ENCODE measurements around the gene INCA1. TPM values are rescaled to one million over a fixed set of nuclear protein-coding genes. Genes with fewer than 3 reads are reported as not detected.

Gene INCA1
- total and polyA plus RNA-seq, 2 of the 13 experiments (the other 11 are each of a cell fraction or from before 2014, with no cell fraction given): 0.93 to 2.6 TPM

- TF ChIP-seq NR2F1 (CRISPR knock-in tag; IDR thresholded peaks at IDR 0.05) (0 out of 4 replicates have a peak, but pooled peaks of 1 of the 2 experiments have one; percentile 6), GATAD2A (CRISPR knock-in tag; IDR thresholded peaks at IDR 0.05) (0 out of 2 replicates have a peak, but pooled peaks have one; percentile 33), EP300 (IDR thresholded peaks at IDR 0.05; ENCODE audit: low read depth in 2 of 2, low read length in 2 of 2) (0 out of 4 replicates have a peak, but pooled peaks of 1 of the 2 experiments have one; percentile 3), EP300 (CRISPR knock-in tag; IDR thresholded peaks at IDR 0.05; ENCODE audit: borderline replicate concordance) (no peak), CEBPG (CRISPR knock-in tag; IDR thresholded peaks at IDR 0.05) (peak; percentile 54), ZBTB7A (CRISPR knock-in tag; IDR thresholded peaks at IDR 0.05) (peak; percentile 73; the same call in 1 of the 2 replicates), ZNF629 (CRISPR knock-in tag; conservative IDR thresholded peaks at IDR 0.05) (peak; percentile 38; the same call in 1 of the 2 replicates), NFKB2 (CRISPR knock-in tag; IDR thresholded peaks at IDR 0.05; ENCODE audit: borderline replicate concordance) (peak; percentile 49; the same call in 1 of the 2 replicates), POLR2AphosphoS5 (IDR thresholded peaks at IDR 0.05; ENCODE audit: low read depth, low read length) (peak; percentile 42; the same call in 1 of the 2 replicates), ZNF772 (CRISPR knock-in tag; IDR thresholded peaks at IDR 0.05) (0 out of 2 replicates have a peak, but pooled peaks have one; percentile 65), HDAC1 (CRISPR knock-in tag; IDR thresholded peaks at IDR 0.05) (0 out of 2 replicates have a peak, but pooled peaks have one; percentile 45), KAT8 (CRISPR knock-in tag; IDR thresholded peaks at IDR 0.05) (no peak), SNRNP70 (IDR thresholded peaks at IDR 0.05; ENCODE audit: low read depth, low read length) (no peak), HNF4G (IDR thresholded peaks at IDR 0.05; ENCODE audit: borderline replicate concordance, low read depth, low read length) (0 out of 2 replicates have a peak, but pooled peaks have one; percentile 33), HNF4G (CRISPR knock-in tag; IDR thresholded peaks at IDR 0.05; ENCODE audit: borderline replicate concordance, low read depth) (no peak), RBM22 (optimal IDR thresholded peaks at IDR 0.05; ENCODE audit: low read length) (no peak), ZC3H13 (CRISPR knock-in tag; IDR thresholded peaks at IDR 0.05) (peak; percentile 49; the same call in 1 of the 2 replicates), XBP1 (CRISPR knock-in tag; IDR thresholded peaks at IDR 0.05) (no peak), ZNF253 (CRISPR knock-in tag; IDR thresholded peaks at IDR 0.05; ENCODE audit: borderline replicate concordance) (0 out of 2 replicates have a peak, but pooled peaks have one; percentile 39), ZBTB42 (CRISPR knock-in tag; IDR thresholded peaks at IDR 0.05) (no peak), ARHGAP35 (CRISPR knock-in tag; IDR thresholded peaks at IDR 0.05; ENCODE audit: borderline replicate concordance) (no peak), ZNF788 (CRISPR knock-in tag; IDR thresholded peaks at IDR 0.05; ENCODE audit: borderline replicate concordance) (peak; percentile 68)
- TF ChIP-seq, protein P1, sequence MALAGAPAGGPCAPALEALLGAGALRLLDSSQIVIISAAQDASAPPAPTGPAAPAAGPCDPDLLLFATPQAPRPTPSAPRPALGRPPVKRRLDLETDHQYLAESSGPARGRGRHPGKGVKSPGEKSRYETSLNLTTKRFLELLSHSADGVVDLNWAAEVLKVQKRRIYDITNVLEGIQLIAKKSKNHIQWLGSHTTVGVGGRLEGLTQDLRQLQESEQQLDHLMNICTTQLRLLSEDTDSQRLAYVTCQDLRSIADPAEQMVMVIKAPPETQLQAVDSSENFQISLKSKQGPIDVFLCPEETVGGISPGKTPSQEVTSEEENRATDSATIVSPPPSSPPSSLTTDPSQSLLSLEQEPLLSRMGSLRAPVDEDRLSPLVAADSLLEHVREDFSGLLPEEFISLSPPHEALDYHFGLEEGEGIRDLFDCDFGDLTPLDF (CRISPR knock-in tag; IDR thresholded peaks at IDR 0.05): no peak
- TF ChIP-seq, protein P2, sequence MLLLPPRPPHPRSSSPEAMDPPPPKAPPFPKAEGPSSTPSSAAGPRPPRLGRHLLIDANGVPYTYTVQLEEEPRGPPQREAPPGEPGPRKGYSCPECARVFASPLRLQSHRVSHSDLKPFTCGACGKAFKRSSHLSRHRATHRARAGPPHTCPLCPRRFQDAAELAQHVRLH (CRISPR knock-in tag; IDR thresholded peaks at IDR 0.05; ENCODE audit: borderline replicate concordance, low read depth): no peak
- TF ChIP-seq, protein P3, sequence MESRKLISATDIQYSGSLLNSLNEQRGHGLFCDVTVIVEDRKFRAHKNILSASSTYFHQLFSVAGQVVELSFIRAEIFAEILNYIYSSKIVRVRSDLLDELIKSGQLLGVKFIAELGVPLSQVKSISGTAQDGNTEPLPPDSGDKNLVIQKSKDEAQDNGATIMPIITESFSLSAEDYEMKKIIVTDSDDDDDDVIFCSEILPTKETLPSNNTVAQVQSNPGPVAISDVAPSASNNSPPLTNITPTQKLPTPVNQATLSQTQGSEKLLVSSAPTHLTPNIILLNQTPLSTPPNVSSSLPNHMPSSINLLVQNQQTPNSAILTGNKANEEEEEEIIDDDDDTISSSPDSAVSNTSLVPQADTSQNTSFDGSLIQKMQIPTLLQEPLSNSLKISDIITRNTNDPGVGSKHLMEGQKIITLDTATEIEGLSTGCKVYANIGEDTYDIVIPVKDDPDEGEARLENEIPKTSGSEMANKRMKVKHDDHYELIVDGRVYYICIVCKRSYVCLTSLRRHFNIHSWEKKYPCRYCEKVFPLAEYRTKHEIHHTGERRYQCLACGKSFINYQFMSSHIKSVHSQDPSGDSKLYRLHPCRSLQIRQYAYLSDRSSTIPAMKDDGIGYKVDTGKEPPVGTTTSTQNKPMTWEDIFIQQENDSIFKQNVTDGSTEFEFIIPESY (CRISPR knock-in tag; IDR thresholded peaks at IDR 0.05): peak; percentile 39; the same call in 1 of the 2 replicates
- TF ChIP-seq, protein P4, sequence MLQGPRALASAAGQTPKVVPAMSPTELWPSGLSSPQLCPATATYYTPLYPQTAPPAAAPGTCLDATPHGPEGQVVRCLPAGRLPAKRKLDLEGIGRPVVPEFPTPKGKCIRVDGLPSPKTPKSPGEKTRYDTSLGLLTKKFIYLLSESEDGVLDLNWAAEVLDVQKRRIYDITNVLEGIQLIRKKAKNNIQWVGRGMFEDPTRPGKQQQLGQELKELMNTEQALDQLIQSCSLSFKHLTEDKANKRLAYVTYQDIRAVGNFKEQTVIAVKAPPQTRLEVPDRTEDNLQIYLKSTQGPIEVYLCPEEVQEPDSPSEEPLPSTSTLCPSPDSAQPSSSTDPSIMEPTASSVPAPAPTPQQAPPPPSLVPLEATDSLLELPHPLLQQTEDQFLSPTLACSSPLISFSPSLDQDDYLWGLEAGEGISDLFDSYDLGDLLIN (CRISPR knock-in tag; IDR thresholded peaks at IDR 0.05; ENCODE audit: borderline replicate concordance): no peak
Observed at GRCh38 chr17:4969551-4970173, 27.7 kb downstream of the INCA1 start (continued).

All from HepG2 (cell line).